ENCODE data around the gene CRYBG1.
"Not testable (repeated sequence)": the region's sequence is repeated elsewhere in the genome, so short reads cannot be mapped to it uniquely, and the experiment has no call there.

Gene CRYBG1

GRCh38 chr6:106377061-106377540, 16.6 kb downstream of the CRYBG1 start:
- DNase-seq = no peak

- no peak for DNase-seq
Observed at GRCh38 chr6:106379951-106380350, 19.4 kb downstream of the CRYBG1 start.

GRCh38 chr6:106380407-106380806, 19.9 kb downstream of the CRYBG1 start:
- no peak for DNase-seq

GRCh38 chr6:106381223-106381622, 20.7 kb downstream of the CRYBG1 start:
- no peak for DNase-seq

- DNase-seq = no peak
Observed at GRCh38 chr6:106381881-106382280, 21.4 kb downstream of the CRYBG1 start.

- DNase-seq = no peak
Observed at GRCh38 chr6:106383573-106383972, 23.1 kb downstream of the CRYBG1 start.

GRCh38 chr6:106385530-106385929, 25.0 kb downstream of the CRYBG1 start:
- DNase-seq = no peak

- no peak for DNase-seq
Observed at GRCh38 chr6:106387875-106388274, 27.4 kb downstream of the CRYBG1 start.

GRCh38 chr6:106390088-106390487, 29.6 kb downstream of the CRYBG1 start:
- DNase-seq = no peak

GRCh38 chr6:106396426-106397220, 36.1 kb downstream of the CRYBG1 start:
- no peak for DNase-seq

- no peak for DNase-seq
Observed at GRCh38 chr6:106397431-106397830, 36.9 kb downstream of the CRYBG1 start.

GRCh38 chr6:106398621-106399020, 38.1 kb downstream of the CRYBG1 start:
- DNase-seq = no peak

GRCh38 chr6:106405044-106405443, 44.5 kb downstream of the CRYBG1 start:
- not testable (repeated sequence) for DNase-seq

- DNase-seq = no peak
Observed at GRCh38 chr6:106411056-106411455, 50.5 kb downstream of the CRYBG1 start.

- no peak for DNase-seq
Observed at GRCh38 chr6:106411643-106412200, 51.2 kb downstream of the CRYBG1 start.

- DNase-seq = no peak
Observed at GRCh38 chr6:106413016-106413415, 52.5 kb downstream of the CRYBG1 start.

- no peak for DNase-seq
Observed at GRCh38 chr6:106413722-106414121, 53.2 kb downstream of the CRYBG1 start.

- no peak for DNase-seq
Observed at GRCh38 chr6:106415921-106416320, 55.4 kb downstream of the CRYBG1 start.

GRCh38 chr6:106417572-106418147, 57.1 kb downstream of the CRYBG1 start:
- DNase-seq = no peak

GRCh38 chr6:106419900-106420613, 59.5 kb downstream of the CRYBG1 start:
- DNase-seq = no peak

GRCh38 chr6:106421496-106421895, 61.0 kb downstream of the CRYBG1 start:
- DNase-seq = no peak

- DNase-seq = no peak
Observed at GRCh38 chr6:106422534-106422933, 62.0 kb downstream of the CRYBG1 start.

- no peak for DNase-seq
Observed at GRCh38 chr6:106425382-106425781, 64.9 kb downstream of the CRYBG1 start.
